ENCODE data around the gene LDLRAD1.

LDLRAD1 gene

GRCh38 chr1:54046671-54047383, 28.8 kb upstream of the LDLRAD1 start:
- TF ChIP-seq CTCF (IDR thresholded peaks at IDR 0.05; ENCODE audit: borderline replicate concordance, extremely low read depth, low read length, poor library complexity, severe bottlenecking) (no peak), EZH2 (IDR thresholded peaks at IDR 0.05; ENCODE audit: borderline replicate concordance, low read depth, low read length, severe bottlenecking) (no peak)
- H4K20me1 ChIP-seq (ENCODE audit: insufficient read depth, low read length): peaks cover 11% of the 10 kb centered on the region
- no peaks in the 10 kb centered on the region for H3K27me3 ChIP-seq (ENCODE audit: insufficient read depth, low read length, poor library complexity)
- no peaks in the 10 kb centered on the region for H3K9me3 ChIP-seq (ENCODE audit: insufficient read depth, low read length, severe bottlenecking)
- ATAC-seq (ENCODE audit: insufficient read depth, low read depth) (no peak), DNase-seq (no peak)
- no peak overlapping the region for H3K4me2 ChIP-seq (ENCODE audit: insufficient read depth, low read length)
- no peak overlapping the region for H3K27ac ChIP-seq (ENCODE audit: low read length)
- peaks cover 77% of the 10 kb centered on the region for H3K79me2 ChIP-seq (ENCODE audit: insufficient read depth, low read length)
- H3K4me3 ChIP-seq (ENCODE audit: low read depth in 1 of 2, low read length in 2 of 2): no peak overlapping the region
- peaks cover 17% of the 10 kb centered on the region for H3K4me1 ChIP-seq (ENCODE audit: insufficient read depth, low read length)
- no peak overlapping the region for H3K9ac ChIP-seq (ENCODE audit: low read depth, low read length)
- H3K36me3 ChIP-seq (ENCODE audit: insufficient read depth, low read length): peaks cover 36% of the 10 kb centered on the region
- H2AFZ ChIP-seq (ENCODE audit: low read depth, low read length): no peak overlapping the region

GRCh38 chr1:54045496-54045895, 27.5 kb upstream of the LDLRAD1 start:
- Histone ChIP-seq H3K27ac (ENCODE audit: low read length) (no peak overlapping the region), H4K20me1 (ENCODE audit: insufficient read depth, low read length) (peaks cover 7% of the 10 kb centered on the region), H3K4me3 (ENCODE audit: low read depth in 1 of 2, low read length in 2 of 2) (no peak overlapping the region), H3K27me3 (ENCODE audit: insufficient read depth, low read length, poor library complexity) (no peaks in the 10 kb centered on the region), H3K4me2 (ENCODE audit: insufficient read depth, low read length) (no peak overlapping the region), H3K36me3 (ENCODE audit: insufficient read depth, low read length) (peaks cover 45% of the 10 kb centered on the region), H3K79me2 (ENCODE audit: insufficient read depth, low read length) (peaks cover 63% of the 10 kb centered on the region), H3K9ac (ENCODE audit: low read depth, low read length) (no peak overlapping the region), H2AFZ (ENCODE audit: low read depth, low read length) (no peak overlapping the region), H3K4me1 (ENCODE audit: insufficient read depth, low read length) (peaks cover 5% of the 10 kb centered on the region; the same call in 1 of the 2 replicates), H3K9me3 (ENCODE audit: insufficient read depth, low read length, severe bottlenecking) (no peaks in the 10 kb centered on the region)
- TF ChIP-seq CTCF (IDR thresholded peaks at IDR 0.05; ENCODE audit: borderline replicate concordance, extremely low read depth, low read length, poor library complexity, severe bottlenecking): no peak
- TF ChIP-seq EZH2 (IDR thresholded peaks at IDR 0.05; ENCODE audit: borderline replicate concordance, low read depth, low read length, severe bottlenecking): no peak
- ATAC-seq (ENCODE audit: insufficient read depth, low read depth): no peak
- DNase-seq: no peak

DNA sequence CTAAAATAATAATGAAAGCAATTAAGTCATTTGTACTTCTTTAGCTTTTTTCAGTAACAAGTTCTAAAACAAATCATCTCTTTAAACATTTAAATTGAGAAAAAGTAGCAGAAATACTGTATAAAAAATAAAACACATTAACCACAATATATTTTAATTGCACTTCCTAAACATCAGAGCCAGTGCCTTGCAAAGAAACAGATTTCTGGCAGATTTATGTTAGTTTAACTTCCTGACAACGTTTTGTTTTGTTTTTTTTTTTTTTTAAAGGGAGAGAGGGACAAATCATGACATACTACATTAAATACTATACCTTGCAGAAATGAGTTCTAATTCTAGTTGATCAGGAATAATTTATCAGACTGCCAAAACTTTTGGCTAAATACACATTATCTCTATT, 23.8 kb upstream of the LDLRAD1 start:
- Histone ChIP-seq H3K9ac (ENCODE audit: low read depth, low read length) (no peak overlapping the region), H3K4me1 (ENCODE audit: insufficient read depth, low read length) (no peaks in the 10 kb centered on the region), H3K27me3 (ENCODE audit: insufficient read depth, low read length, poor library complexity) (no peaks in the 10 kb centered on the region), H4K20me1 (ENCODE audit: insufficient read depth, low read length) (no peaks in the 10 kb centered on the region), H3K79me2 (ENCODE audit: insufficient read depth, low read length) (peaks cover 26% of the 10 kb centered on the region), H3K4me2 (ENCODE audit: insufficient read depth, low read length) (no peak overlapping the region), H3K9me3 (ENCODE audit: insufficient read depth, low read length, severe bottlenecking) (no peaks in the 10 kb centered on the region), H3K4me3 (ENCODE audit: low read depth in 1 of 2, low read length in 2 of 2) (no peak overlapping the region), H2AFZ (ENCODE audit: low read depth, low read length) (no peak overlapping the region), H3K27ac (ENCODE audit: low read length) (no peak overlapping the region), H3K36me3 (ENCODE audit: insufficient read depth, low read length) (peaks cover 79% of the 10 kb centered on the region)
- TF ChIP-seq CTCF (IDR thresholded peaks at IDR 0.05; ENCODE audit: borderline replicate concordance, extremely low read depth, low read length, poor library complexity, severe bottlenecking) (no peak), EZH2 (IDR thresholded peaks at IDR 0.05; ENCODE audit: borderline replicate concordance, low read depth, low read length, severe bottlenecking) (no peak)
- ATAC-seq (ENCODE audit: insufficient read depth, low read depth) (no peak), DNase-seq (no peak)

Data from DND-41 (cell line).